A549 (cell line): ENCODE results near the gene TOMM20. TPM values are rescaled to one million over a fixed set of nuclear protein-coding genes. Genes with fewer than 3 reads are reported as not detected.

Experiments used
- ATAC-seq, 2 experiments: fragments of 200-7000 bp in 1 of 2; fragments of >200 bp in 1 of 2; cut with Nextera tagmentation in 1 of 2; cut with Tn5 transposase in 1 of 2; 3 replicates each; pipeline versions ENCODE4 v1.8.0 to v1.9.1; 2018 to 2020; ENCODE audit warnings: mild to moderate bottlenecking in 1 of 2, moderate library complexity in 1 of 2
- CTCF ChIA-PET: fragments of 300-600 bp; sonication (Branson Sonifier 250); formaldehyde crosslinking; extraction: SDS; loops from one replicate; lab custom pipeline; 2021; ENCODE audit warnings: antibody characterized with exemption, inconsistent platforms; lab: Yijun Ruan, JAX
- POLR2A ChIA-PET: fragments of 350-600 bp; formaldehyde crosslinking; extraction: SDS; loops from one replicate; lab custom pipeline; 2021; ENCODE audit warnings: antibody characterized with exemption, inconsistent platforms; lab: Yijun Ruan, JAX
- DNase-seq, 2 experiments: peaks; one replicate each; pipeline versions ENCODE4 v3.0.0 to v3.0.0-alpha.2; 2011 to 2016; ENCODE audit warnings: low read depth in 1 of 2, low spot score in 1 of 2
- FAIRE-seq: peaks from 2 replicates; lab custom pipeline; 2011; peaks lifted over from hg19 to GRCh38; lab: Jason Lieb, UNC
- H3K27ac ChIP-seq, 2 experiments: fragments of >200 bp; sonication (Bioruptor Twin); formaldehyde crosslinking; 3 replicates each; pipeline ENCODE4 v1.5.1; 2016 to 2017
- H3K4me1 ChIP-seq: fragments of >200 bp; sonication (Bioruptor Twin); formaldehyde crosslinking; 3 replicates; pipeline ENCODE4 v1.6.1; 2016
- H3K4me2 ChIP-seq: fragments of >200 bp; sonication (Bioruptor Twin); formaldehyde crosslinking; 3 replicates; pipeline ENCODE4 v1.6.1; 2016
- H3K4me3 ChIP-seq: fragments of >200 bp; sonication (Bioruptor Twin); formaldehyde crosslinking; 3 replicates; pipeline ENCODE4 v1.5.1; 2016
- H3K9me3 ChIP-seq: fragments of >200 bp; sonication (Bioruptor Twin); formaldehyde crosslinking; 3 replicates; pipeline ENCODE4 v1.6.1; 2016
- BHLHE40 ChIP-seq: IDR thresholded peaks from 2 replicates; pipeline ENCODE4 v1.6.1; 2012; ENCODE audit warnings: low read depth, low read length, inconsistent platforms
- CBX8 ChIP-seq: fragments of 200-600 bp; sonication (generic); IDR thresholded peaks from 2 replicates; pipeline ENCODE4 v1.6.1; 2016
- CHD2 ChIP-seq: fragments of 150-350 bp; IDR thresholded peaks from 2 replicates; pipeline ENCODE4 v1.6.1; 2014; ENCODE audit warnings: low read length; ENCODE audit not compliant: partially characterized antibody
- EHF ChIP-seq: fragments of 250-450 bp; sonication (Bioruptor Pico); IDR thresholded peaks from 2 replicates; pipeline ENCODE4 v1.5.0; 2020; ENCODE audit warnings: mild to moderate bottlenecking
- EP300 ChIP-seq, 2 experiments: fragments of >200 bp; sonication (Bioruptor Twin); formaldehyde crosslinking; IDR thresholded peaks; 2 replicates in 1 of 2; 3 replicates in 1 of 2; pipeline ENCODE4 v1.6.1; 2016 to 2017
- ESRRA ChIP-seq: fragments of 150-350 bp; IDR thresholded peaks from 2 replicates; pipeline ENCODE4 v1.6.1; 2014; ENCODE audit warnings: mild to moderate bottlenecking, low read length, borderline replicate concordance
- FOSL2 ChIP-seq, 2 experiments: fragments of 450-650 bp in 1 of 2; fragments of >200 bp in 1 of 2; sonication (Bioruptor Twin) in 1 of 2; formaldehyde crosslinking; IDR thresholded peaks; 2 replicates each; pipeline versions ENCODE4 v1.5.0 to v1.6.1; 2016 to 2020; ENCODE audit warnings: mild to moderate bottlenecking in 1 of 2, moderate library complexity in 1 of 2
- FOXS1 ChIP-seq: fragments of 250-450 bp; sonication (Bioruptor Pico); IDR thresholded peaks from 2 replicates; pipeline ENCODE4 v1.5.0; 2020; ENCODE audit warnings: mild to moderate bottlenecking, moderate library complexity
- HEYL ChIP-seq: fragments of 250-450 bp; sonication (Bioruptor Pico); IDR thresholded peaks from 2 replicates; pipeline ENCODE4 v1.8.0; 2021; ENCODE audit warnings: mild to moderate bottlenecking, moderate library complexity
- KDM1A ChIP-seq: fragments of 200-600 bp; sonication (generic); IDR thresholded peaks from 2 replicates; pipeline ENCODE4 v1.6.1; 2016; ENCODE audit warnings: low read depth, mild to moderate bottlenecking
- MAFK ChIP-seq: fragments of 450-650 bp; IDR thresholded peaks from 2 replicates; pipeline ENCODE4 v1.6.1; 2014; ENCODE audit not compliant: partially characterized antibody
- MAX ChIP-seq: IDR thresholded peaks from 2 replicates; pipeline ENCODE4 v1.6.1; 2012
- MAZ ChIP-seq: fragments of 150-350 bp; IDR thresholded peaks from 2 replicates; pipeline ENCODE4 v1.6.1; 2014; ENCODE audit warnings: antibody characterized with exemption, low read depth, low read length, borderline replicate concordance
- MYC ChIP-seq: IDR thresholded peaks from 2 replicates; pipeline ENCODE4 v1.6.1; 2012; ENCODE audit warnings: mild to moderate bottlenecking, inconsistent platforms, low read length, improper control_type of control experiment, borderline replicate concordance
- NFE2L2 ChIP-seq: fragments of 150-350 bp; conservative IDR thresholded peaks from 2 replicates; pipeline ENCODE4 v1.6.1; 2014; ENCODE audit warnings: low read length
- RFX5 ChIP-seq: fragments of 450-650 bp; IDR thresholded peaks from 2 replicates; pipeline ENCODE4 v1.7.1; 2014; ENCODE audit warnings: antibody characterized with exemption, mild to moderate bottlenecking, moderate library complexity
- ZC3H11A ChIP-seq: fragments of 450-650 bp; IDR thresholded peaks from 2 replicates; pipeline ENCODE4 v1.6.1; 2014; ENCODE audit warnings: antibody characterized with exemption, mild to moderate bottlenecking
- ZFP36 ChIP-seq: fragments of 450-650 bp; IDR thresholded peaks from 2 replicates; pipeline ENCODE4 v1.6.1; 2014; ENCODE audit warnings: borderline replicate concordance; ENCODE audit not compliant: partially characterized antibody
- WGBS: methylation state at CpG from one replicate; pipeline ENCODE4 v1.1.6; 2017; ENCODE audit errors: missing lambda C conversion rate; 5-methylcytosine and 5-hydroxymethylcytosine counted together
- polyA plus RNA-seq, 4 experiments: library from polyadenylated mRNA; depleted of rRNA in 3 of 4; stranded (reverse); fragments of >200 nt; fragmentation: RNase III in 1 of 4; extraction: RNeasy Plus Mini Kit Qiagen cat#74134 plus additional on column Dnase treatment in 1 of 4; gene quantifications; 2 replicates in 3 of 4; 3 replicates in 1 of 4; pipeline ENCODE4 v1.2.3, GENCODE V29; 2011 to 2017
- small RNA-seq, 6 experiments: library from RNA; depleted of rRNA; stranded (forward); fragments of <200 nt; gene quantifications; one replicate each; pipeline ENCODE3, GENCODE V24; 2012

Gene TOMM20
- polyA plus RNA-seq, 2 of the 4 experiments (the other 2 are of a cell fraction): 112 to 122 TPM

- DNase-seq (no peak), ATAC-seq (no peak), FAIRE-seq (no peak)
- TF ChIP-seq MAX (no peak), CBX8 (no peak), MAZ (no peak), NFE2L2 (no peak), ESRRA (no peak), MYC (no peak), CHD2 (no peak), HEYL (no peak), KDM1A (no peak), MAFK (no peak), FOXS1 (CRISPR knock-in tag) (no peak), ZC3H11A (no peak), ZFP36 (no peak), EHF (CRISPR knock-in tag) (no peak), FOSL2 (IDR thresholded peaks at IDR 0.05) (no peak), FOSL2 (CRISPR knock-in tag; IDR thresholded peaks at IDR 0.05) (no peak)
- Histone ChIP-seq H3K4me3 (no peak overlapping the region), H3K4me1 (peaks cover 45% of the 10 kb centered on the region), H3K9me3 (no peaks in the 10 kb centered on the region), H3K27ac (peak overlapping the region; percentile 29 to 76), H3K4me2 (peak overlapping the region; percentile 50; the same call in 1 of the 3 replicates)
- CTCF ChIA-PET: interaction anchor here (1.8 kb wide), 1 partner anchor 84 kb away, joined by 4 read pairs; no protein-coding TSS in a partner anchor
- 82% methylated on average over 9 of the region's 9 CpGs for WGBS
- POLR2A ChIA-PET: no interaction called here
Measured at GRCh38 chr1:235063068-235063765, 65.4 kb downstream of the TOMM20 start.

- Histone ChIP-seq H3K4me2 (0 out of 3 replicates have a peak overlapping the region, but pooled peaks have one; percentile 5), H3K4me1 (peaks cover 29% of the 10 kb centered on the region), H3K4me3 (no peak overlapping the region), H3K9me3 (no peaks in the 10 kb centered on the region), H3K27ac (peak overlapping the region; percentile 45 to 76; a peak in 4 of 6 replicates)
- DNase-seq (no peak), FAIRE-seq (no peak), ATAC-seq (peak in 1 of 2 experiments; percentile 46; a peak in 3 of 6 replicates)
- ChIA-PET POLR2A (no interaction called here), CTCF (interaction anchor here (1.7 to 2.5 kb wide), 2 partner anchors 10 to 23 kb away, joined by 5 to 8 read pairs; no protein-coding TSS in a partner anchor)
- 74% methylated on average over 7 of the region's 7 CpGs for WGBS
- no peak for TF ChIP-seq EP300 (IDR thresholded peaks at IDR 0.05)
- no peak for TF ChIP-seq RFX5
- TF ChIP-seq ESRRA: no peak
- no peak for TF ChIP-seq BHLHE40
Measured at GRCh38 chr1:235060607-235061470, 67.8 kb downstream of the TOMM20 start.

Small RNAs within 50 kb of the gene (small RNA-seq; reads per million reads assigned to genes)
- 0 reads per million in 6 experiments for gene AL732292.1
- gene SNORA14B: 1.4 to 198 (median 8.1) reads per million in 6 experiments

Other genes with a start within 250 kb of the TOMM20 start
- 43.9 and 67.8 TPM in 2 replicates for gene RBM34, start 32.4 kb upstream of the TOMM20 start, polyA plus RNA-seq (2011; rRNA removed)
- gene RBM34, start 32.4 kb upstream of the TOMM20 start, polyA plus RNA-seq (2017; fragmentation: RNase III; extraction: RNeasy Plus Mini Kit Qiagen cat#74134 plus additional on column Dnase treatment): 81.8 to 89.9 TPM (median 86.5 TPM) in 3 replicates
- gene ARID4B, start 199.3 kb upstream of the TOMM20 start, polyA plus RNA-seq (2011; rRNA removed): 14.9 and 16.0 TPM in 2 replicates
- 13.2 to 14.9 TPM (median 13.7 TPM) in 3 replicates for gene ARID4B, start 199.3 kb upstream of the TOMM20 start, polyA plus RNA-seq (2017; fragmentation: RNase III; extraction: RNeasy Plus Mini Kit Qiagen cat#74134 plus additional on column Dnase treatment)
- gene GGPS1, start 199.7 kb upstream of the TOMM20 start, polyA plus RNA-seq (2011; rRNA removed): 57.7 and 58.5 TPM in 2 replicates
- 27.3 to 33.4 TPM (median 27.5 TPM) in 3 replicates for gene GGPS1, start 199.7 kb upstream of the TOMM20 start, polyA plus RNA-seq (2017; fragmentation: RNase III; extraction: RNeasy Plus Mini Kit Qiagen cat#74134 plus additional on column Dnase treatment)
- 58.3 and 65.2 TPM in 2 replicates for gene TBCE, start 238.6 kb upstream of the TOMM20 start, polyA plus RNA-seq (2011; rRNA removed)
- gene TBCE, start 238.6 kb upstream of the TOMM20 start, polyA plus RNA-seq (2017; fragmentation: RNase III; extraction: RNeasy Plus Mini Kit Qiagen cat#74134 plus additional on column Dnase treatment): 45.1 to 51.5 TPM (median 45.4 TPM) in 3 replicates